Vagina (tissue), 2 donors: ENCODE measurements around the gene PKLR.

Experiments
- CTCF ChIP-seq, 3 experiments: fragments of 450-650 bp in 2 of 3; fragments of 200-600 bp in 1 of 3; sonication (generic) in 1 of 3; IDR thresholded peaks; one replicate each; pipeline ENCODE4 v1.5.1; 2017 to 2019; ENCODE audit warnings: antibody characterized with exemption in 3 of 3, mild to moderate bottlenecking in 2 of 3, moderate library complexity in 2 of 3
- POLR2A ChIP-seq, 2 donors: fragments of 450-650 bp; IDR thresholded peaks; one replicate each; pipeline ENCODE4 v1.6.1; 2017; ENCODE audit warnings: antibody characterized with exemption in 2 of 2, mild to moderate bottlenecking in 2 of 2, moderate library complexity in 2 of 2
- POLR2AphosphoS5 ChIP-seq, 2 donors: sonication (generic); formaldehyde crosslinking; IDR thresholded peaks; one replicate each; pipeline ENCODE4 v1.9.0; 2017; ENCODE audit warnings: antibody characterized with exemption in 2 of 2, mild to moderate bottlenecking in 2 of 2, low read depth in 1 of 2; ENCODE audit not compliant: insufficient read depth in 1 of 2

- TF ChIP-seq POLR2AphosphoS5 (IDR thresholded peaks at IDR 0.05; ENCODE audit: insufficient read depth in 1 of 2, low read depth in 1 of 2): peak; percentile 68 to 71
- peak; percentile 90 to 97 (median 91) for TF ChIP-seq CTCF (IDR thresholded peaks at IDR 0.05)
- TF ChIP-seq POLR2A (IDR thresholded peaks at IDR 0.05): peak in 1 of 2 donors; percentile 11
These were observed 21.9 kb upstream of the PKLR start for GRCh38 chr1:155322953-155323728.
